22Rv1 (cell line): ENCODE data around the gene YTHDC2.
A peak's percentile ranks its signal among the peaks of the same experiment; 100 is the strongest.

Experiments
- H3K27ac ChIP-seq: fragments of 450-650 bp; 2 replicates; pipeline ENCODE4 v1.5.1; 2017
- CTCF ChIP-seq: fragments of 450-650 bp; IDR thresholded peaks from 2 replicates; pipeline ENCODE4 v1.5.1; 2017; ENCODE audit warnings: mild to moderate bottlenecking
- ZFX ChIP-seq: fragments of 450-650 bp; IDR thresholded peaks from 2 replicates; pipeline ENCODE4 v1.6.1; 2017; ENCODE audit warnings: antibody characterized with exemption, borderline replicate concordance

The YTHDC2 gene

DNA sequence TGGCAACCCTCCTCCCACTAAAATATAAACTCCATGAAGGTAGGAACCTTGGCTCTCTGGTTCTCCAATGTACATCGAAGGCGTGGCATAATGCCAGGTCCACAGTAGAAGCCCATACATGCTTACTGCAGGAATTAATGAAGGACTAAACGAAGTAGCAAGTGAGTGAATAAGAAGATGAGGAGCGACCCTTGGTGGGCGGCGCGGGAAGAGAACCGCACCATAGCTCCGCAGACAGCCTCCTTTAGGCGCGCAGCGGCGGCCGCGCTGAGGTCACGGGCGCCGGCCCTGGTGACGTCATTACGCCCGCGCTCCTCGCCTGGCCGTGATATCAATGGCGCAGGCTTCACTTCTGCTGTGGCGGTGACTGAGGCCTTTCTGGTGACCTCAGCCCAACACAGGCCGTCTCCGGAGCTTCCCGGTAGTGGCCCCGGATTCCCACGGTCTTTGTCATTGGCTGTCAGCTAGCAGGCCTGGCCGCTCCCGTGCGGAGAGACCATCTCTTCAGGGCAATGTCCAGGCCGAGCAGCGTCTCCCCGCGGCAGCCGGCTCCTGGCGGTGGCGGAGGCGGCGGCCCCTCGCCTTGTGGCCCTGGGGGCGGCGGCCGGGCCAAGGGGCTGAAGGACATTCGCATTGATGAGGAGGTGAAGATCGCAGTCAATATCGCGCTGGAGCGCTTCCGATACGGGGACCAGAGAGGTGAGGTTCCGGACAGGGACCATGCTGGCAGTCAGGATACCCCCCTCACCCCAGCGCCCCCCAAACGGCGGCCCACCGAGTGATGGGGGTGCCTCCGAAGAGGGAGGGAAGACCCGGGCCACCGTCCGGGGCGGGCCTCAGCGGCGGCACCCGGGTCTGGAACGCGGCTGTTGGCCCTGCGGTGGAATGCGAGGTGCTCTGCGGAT is at the start of gene YTHDC2:
Gene YTHDC2, plus strand, starts transcription at position 311 of the 905 bp plus-strand sequence. Its CDS starts 202 bp downstream, at position 513.
- peak within 1 kb of the TSS; percentile 56 for H3K27ac ChIP-seq
- TF ChIP-seq CTCF (peak; percentile 38), ZFX (no peak)

- TF ChIP-seq ZFX (no peak), CTCF (no peak)
- H3K27ac ChIP-seq, result no peak overlapping the region
Observed at GRCh38 chr5:113474100-113474728, 39.3 kb upstream of the YTHDC2 start.

- no peak overlapping the region for H3K27ac ChIP-seq
- TF ChIP-seq CTCF (no peak), ZFX (no peak)
Observed at GRCh38 chr5:113478691-113479090, 34.8 kb upstream of the YTHDC2 start.

DNA sequence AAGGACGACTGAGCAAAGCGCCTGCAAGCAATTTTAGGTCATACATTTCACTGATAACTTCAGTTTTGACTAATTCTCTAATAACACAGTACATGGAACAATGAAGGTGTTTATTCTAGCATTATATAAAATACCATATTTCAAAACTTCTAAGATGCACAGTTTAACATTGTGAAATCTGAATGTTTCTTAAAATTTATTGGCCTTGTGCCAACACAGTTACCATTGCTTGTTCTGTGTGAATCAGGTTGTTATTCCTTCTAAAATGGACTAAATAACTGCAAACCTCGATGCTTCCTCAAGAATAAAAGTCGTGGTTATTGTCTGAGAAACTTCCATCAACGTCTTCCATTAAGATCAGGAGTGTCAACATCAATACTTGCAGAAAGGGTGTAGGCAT is 33.3 kb upstream of the YTHDC2 start:
- no peak for TF ChIP-seq ZFX
- TF ChIP-seq CTCF, result no peak
- H3K27ac ChIP-seq, result no peak overlapping the region

GRCh38 chr5:113487416-113487780 is 26.1 kb upstream of the YTHDC2 start:
- H3K27ac ChIP-seq, result no peak overlapping the region

DNA sequence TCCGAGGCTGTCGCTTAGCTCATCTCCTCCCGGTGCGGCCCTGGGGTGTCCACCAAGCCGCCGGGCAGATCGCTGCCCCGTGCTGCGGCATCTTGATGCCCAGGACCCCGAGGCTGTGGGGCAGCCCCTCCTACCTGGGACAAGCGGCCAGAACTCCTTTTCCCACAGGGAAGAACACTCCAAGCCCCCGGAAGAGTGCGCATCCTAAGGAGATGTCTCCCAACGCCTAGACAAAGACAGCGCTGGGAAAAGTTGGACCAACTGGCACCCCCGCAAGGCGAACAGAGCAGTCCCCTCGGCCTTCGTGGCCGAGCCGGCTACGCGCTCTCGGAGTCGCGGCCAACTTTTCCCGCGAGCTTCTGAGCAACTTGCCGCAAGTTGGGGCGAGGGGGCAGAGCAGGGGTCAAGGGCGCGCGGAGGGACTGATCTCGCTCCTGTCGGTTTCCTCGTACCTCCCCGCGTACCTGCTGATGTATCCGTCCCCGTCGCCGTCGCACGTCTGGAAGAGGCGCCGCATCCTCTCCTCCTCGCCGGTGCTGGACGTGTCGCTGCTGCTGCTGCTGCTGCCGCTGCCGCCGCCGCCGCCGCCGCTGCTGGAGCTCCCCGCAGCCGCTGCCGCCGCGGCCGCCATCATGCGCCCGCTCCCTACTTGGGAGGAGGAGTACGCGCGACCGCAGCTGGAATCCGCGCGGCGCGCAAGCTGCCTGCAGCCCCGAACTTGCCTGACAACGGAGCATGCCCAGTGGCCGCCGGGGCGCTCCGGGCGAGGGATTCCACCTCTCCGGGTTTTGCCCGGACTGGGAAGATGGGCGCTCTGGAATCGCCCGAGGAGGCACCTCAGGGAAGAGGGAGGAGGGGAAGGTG is 25.5 kb upstream of the YTHDC2 start, which contains the start of gene MCC:
Gene MCC, minus strand, starts transcription at position 673 of the 864 bp plus-strand sequence.
- TF ChIP-seq CTCF (no peak), ZFX (no peak)
- peak within 1 kb of the TSS; percentile 30 for H3K27ac ChIP-seq

More at GRCh38 chr5:113487416-113487780, 26.1 kb upstream of the YTHDC2 start:
- no peak for TF ChIP-seq ZFX
- TF ChIP-seq CTCF, result no peak
